ENCODE data around the gene MIR17HG. TPM values are rescaled to one million over a fixed set of nuclear protein-coding genes. Genes with fewer than 3 reads are reported as not detected.

Gene MIR17HG
- polyA plus RNA-seq, 2 donors: 1.7 to 7.2 TPM

DNA sequence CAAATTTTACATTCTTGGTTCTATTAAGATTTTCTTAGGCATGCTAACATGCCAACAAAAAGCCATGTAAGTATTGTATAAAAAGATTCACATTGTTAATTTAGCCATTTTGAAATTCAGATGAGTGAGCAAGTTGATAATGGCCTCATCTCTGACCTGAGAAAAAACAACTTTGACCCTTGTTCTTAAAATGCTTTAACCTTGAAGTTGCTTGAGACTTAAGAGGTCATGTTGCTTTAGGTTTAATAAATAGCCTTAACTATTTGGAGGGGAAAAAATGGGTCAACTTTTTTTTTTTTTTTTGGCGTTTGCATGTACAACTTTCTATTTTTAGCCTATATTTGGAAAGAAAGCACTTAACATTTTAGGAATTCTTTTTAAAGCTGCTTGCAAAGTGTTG is 6.0 kb downstream of the MIR17HG start:
- Histone ChIP-seq H3K9me3 (ENCODE audit: control insufficient read depth in 2 of 2, insufficient read depth in 1 of 2, low read depth in 1 of 2, low read length in 1 of 2) (no peaks in the 10 kb centered on the region), H3K27ac (ENCODE audit: low read depth in 2 of 2, low read length in 1 of 2) (no peak overlapping the region), H3K4me1 (ENCODE audit: control insufficient read depth in 2 of 2, insufficient read depth in 2 of 2, low read length in 1 of 2) (no peaks in the 10 kb centered on the region), H3K36me3 (ENCODE audit: control insufficient read depth in 2 of 2, insufficient read depth in 2 of 2, low read length in 1 of 2) (peaks cover 0 to 8% of the 10 kb centered on the region in 2 donors), H3K27me3 (ENCODE audit: control insufficient read depth in 1 of 2, insufficient read depth in 2 of 2, low read length in 2 of 2) (no peaks in the 10 kb centered on the region), H3K4me3 (ENCODE audit: low read depth in 1 of 2, low read length in 2 of 2) (no peak overlapping the region)
- WGBS, 2 donors: 32 to 39% methylated on average over 1 of the region's 1 CpG

DNA sequence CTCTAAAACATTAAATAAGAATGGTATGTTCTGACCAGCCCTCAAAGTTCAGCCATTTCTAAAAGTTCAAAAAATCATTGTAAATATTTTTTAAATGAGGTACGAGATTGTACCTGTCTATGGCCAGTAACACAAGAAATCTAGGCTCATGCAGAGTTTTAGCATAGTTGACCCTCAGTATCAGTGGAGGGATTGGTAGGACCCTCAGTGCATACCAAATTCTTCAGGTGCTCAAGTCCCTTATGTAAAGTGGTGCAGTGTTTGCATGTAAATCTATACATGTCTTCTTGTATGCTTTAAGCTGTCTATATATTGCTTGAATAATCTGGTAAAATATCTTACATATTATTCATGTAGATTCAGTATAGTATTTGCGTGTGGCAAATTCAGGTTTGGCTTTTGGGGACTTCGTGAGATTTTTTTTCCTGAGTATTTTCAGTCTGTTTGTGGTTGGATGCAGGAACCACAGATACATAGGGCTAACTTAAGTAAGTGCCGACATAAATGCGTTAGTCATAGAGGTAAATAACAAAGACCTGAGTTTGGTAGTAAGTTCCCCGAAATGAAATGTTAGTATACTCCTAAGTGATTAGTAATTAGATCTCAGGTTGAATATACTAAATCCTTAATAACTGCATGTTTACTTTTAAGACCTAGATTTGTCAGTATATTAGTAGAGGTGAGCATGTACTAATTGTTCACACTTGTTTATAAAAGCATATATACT is 7.8 kb downstream of the MIR17HG start:
- H3K36me3 ChIP-seq (ENCODE audit: control insufficient read depth in 2 of 2, insufficient read depth in 2 of 2, low read length in 1 of 2): peaks cover 0 to 8% of the 10 kb centered on the region in 2 donors

DNA sequence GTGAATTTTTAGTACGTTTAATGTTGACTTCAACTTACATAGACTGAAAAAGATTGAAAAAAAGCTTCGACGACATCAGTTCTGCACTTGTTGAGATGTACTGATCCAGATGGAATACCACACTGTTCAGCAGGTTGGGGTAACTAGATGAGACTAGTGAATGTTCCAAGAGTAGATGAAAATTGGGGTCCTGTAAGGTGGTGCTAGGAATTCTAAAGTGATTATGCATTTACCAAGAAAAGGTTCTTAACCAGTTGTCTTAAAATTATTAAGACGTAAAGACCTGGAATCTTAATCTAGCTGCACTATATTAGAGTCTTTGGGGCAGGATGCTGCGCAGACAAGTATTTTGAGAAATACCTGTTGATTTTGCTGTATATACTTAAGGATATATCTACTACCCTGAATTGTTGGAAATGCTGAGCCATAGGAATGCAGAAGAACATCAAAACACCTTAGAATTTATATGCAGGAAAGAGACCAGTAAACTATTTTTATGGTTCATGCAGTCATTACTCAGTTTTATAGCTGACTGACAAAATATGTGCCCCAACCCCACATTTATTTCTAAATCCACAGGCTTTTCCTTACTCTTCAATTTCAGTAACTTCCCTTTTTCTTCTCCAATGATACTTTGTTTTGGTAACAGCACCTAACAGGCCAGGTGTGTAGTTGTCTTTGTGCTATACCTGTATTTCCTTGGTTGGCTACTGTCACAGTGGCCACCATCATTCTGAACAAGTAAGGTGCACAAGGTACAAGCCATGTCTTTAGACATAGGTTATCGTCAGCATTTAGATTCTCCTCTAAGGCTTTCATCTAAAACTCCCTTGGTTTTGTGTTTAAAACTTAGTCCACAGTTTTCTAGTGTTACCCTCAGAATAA is 8.6 kb downstream of the MIR17HG start:
- H3K36me3 ChIP-seq (ENCODE audit: control insufficient read depth in 2 of 2, insufficient read depth in 2 of 2, low read length in 1 of 2): peaks cover 0 to 8% of the 10 kb centered on the region in 2 donors
- no peaks in the 10 kb centered on the region for H3K9me3 ChIP-seq (ENCODE audit: control insufficient read depth in 2 of 2, insufficient read depth in 1 of 2, low read depth in 1 of 2, low read length in 1 of 2)
- 95 to 97% methylated on average over 6 of the region's 6 CpGs for WGBS, 2 donors
- H3K27ac ChIP-seq (ENCODE audit: low read depth in 2 of 2, low read length in 1 of 2): no peak overlapping the region
- no peak overlapping the region for H3K4me3 ChIP-seq (ENCODE audit: low read depth in 1 of 2, low read length in 2 of 2)
- H3K4me1 ChIP-seq (ENCODE audit: control insufficient read depth in 2 of 2, insufficient read depth in 2 of 2, low read length in 1 of 2): no peaks in the 10 kb centered on the region
- H3K27me3 ChIP-seq (ENCODE audit: control insufficient read depth in 1 of 2, insufficient read depth in 2 of 2, low read length in 2 of 2): no peaks in the 10 kb centered on the region

More for the DNA sequence above, 7.8 kb downstream of the MIR17HG start:
- Histone ChIP-seq H3K9me3 (ENCODE audit: control insufficient read depth in 2 of 2, insufficient read depth in 1 of 2, low read depth in 1 of 2, low read length in 1 of 2) (no peaks in the 10 kb centered on the region), H3K27me3 (ENCODE audit: control insufficient read depth in 1 of 2, insufficient read depth in 2 of 2, low read length in 2 of 2) (no peaks in the 10 kb centered on the region), H3K4me1 (ENCODE audit: control insufficient read depth in 2 of 2, insufficient read depth in 2 of 2, low read length in 1 of 2) (no peaks in the 10 kb centered on the region), H3K4me3 (ENCODE audit: low read depth in 1 of 2, low read length in 2 of 2) (no peak overlapping the region), H3K27ac (ENCODE audit: low read depth in 2 of 2, low read length in 1 of 2) (no peak overlapping the region)
- WGBS, 2 donors: 93% methylated on average over 6 of the region's 6 CpGs

DNA sequence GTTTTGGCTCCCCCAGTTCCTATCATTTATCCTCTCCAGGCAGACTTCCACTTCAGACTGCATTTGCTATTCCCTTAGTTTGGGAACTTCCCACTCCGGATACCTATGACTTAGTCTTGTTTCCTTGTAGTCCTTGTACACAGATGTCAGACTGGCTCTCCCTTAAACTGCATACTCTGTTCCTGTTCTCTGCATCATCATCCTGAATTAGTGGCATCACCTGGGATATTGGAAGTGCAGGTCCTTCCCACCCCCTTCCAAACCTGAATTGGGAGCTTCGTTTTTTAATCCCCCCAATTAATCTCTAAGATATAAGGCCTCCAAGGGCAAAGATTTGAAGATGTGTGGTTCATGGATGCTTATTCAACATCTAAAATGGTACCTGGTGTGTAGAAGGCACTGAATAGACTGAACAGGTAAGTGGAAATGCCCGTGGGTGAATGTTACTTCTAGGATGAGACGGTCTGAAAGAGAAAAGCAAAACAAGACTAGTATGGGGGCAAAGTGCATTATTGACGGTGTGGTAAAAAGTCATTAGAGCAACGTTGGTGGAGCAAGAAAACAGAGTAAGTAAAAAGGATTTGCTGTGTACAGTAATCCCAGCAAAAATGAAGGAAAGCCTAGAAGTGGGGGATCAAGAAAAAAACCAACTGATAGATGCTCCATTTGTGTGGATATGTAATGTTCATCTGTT is 9.6 kb downstream of the MIR17HG start:
- no peak overlapping the region for H3K4me3 ChIP-seq (ENCODE audit: low read depth in 1 of 2, low read length in 2 of 2)
- no peaks in the 10 kb centered on the region for H3K27me3 ChIP-seq (ENCODE audit: control insufficient read depth in 1 of 2, insufficient read depth in 2 of 2, low read length in 2 of 2)
- 74 to 80% methylated on average over 6 of the region's 6 CpGs for WGBS, 2 donors
- no peak overlapping the region for H3K27ac ChIP-seq (ENCODE audit: low read depth in 2 of 2, low read length in 1 of 2)
- no peaks in the 10 kb centered on the region for H3K9me3 ChIP-seq (ENCODE audit: control insufficient read depth in 2 of 2, insufficient read depth in 1 of 2, low read depth in 1 of 2, low read length in 1 of 2)
- H3K4me1 ChIP-seq (ENCODE audit: control insufficient read depth in 2 of 2, insufficient read depth in 2 of 2, low read length in 1 of 2): no peaks in the 10 kb centered on the region
- peaks cover 0 to 8% of the 10 kb centered on the region in 2 donors for H3K36me3 ChIP-seq (ENCODE audit: control insufficient read depth in 2 of 2, insufficient read depth in 2 of 2, low read length in 1 of 2)

GRCh38 chr13:91357613-91358386 is 10.3 kb downstream of the MIR17HG start:
- peaks cover 0 to 8% of the 10 kb centered on the region in 2 donors for H3K36me3 ChIP-seq (ENCODE audit: control insufficient read depth in 2 of 2, insufficient read depth in 2 of 2, low read length in 1 of 2)

GRCh38 chr13:91358387-91358782 is 10.9 kb downstream of the MIR17HG start:
- Histone ChIP-seq H3K27ac (ENCODE audit: low read depth in 2 of 2, low read length in 1 of 2) (no peak overlapping the region), H3K4me3 (ENCODE audit: low read depth in 1 of 2, low read length in 2 of 2) (no peak overlapping the region), H3K4me1 (ENCODE audit: control insufficient read depth in 2 of 2, insufficient read depth in 2 of 2, low read length in 1 of 2) (no peaks in the 10 kb centered on the region), H3K9me3 (ENCODE audit: control insufficient read depth in 2 of 2, insufficient read depth in 1 of 2, low read depth in 1 of 2, low read length in 1 of 2) (no peaks in the 10 kb centered on the region), H3K27me3 (ENCODE audit: control insufficient read depth in 1 of 2, insufficient read depth in 2 of 2, low read length in 2 of 2) (no peaks in the 10 kb centered on the region), H3K36me3 (ENCODE audit: control insufficient read depth in 2 of 2, insufficient read depth in 2 of 2, low read length in 1 of 2) (peaks cover 0 to 8% of the 10 kb centered on the region in 2 donors)
- 56% methylated on average over 2 of the region's 2 CpGs for WGBS, 2 donors

More at GRCh38 chr13:91357613-91358386, 10.3 kb downstream of the MIR17HG start:
- 55 to 57% methylated on average over 7 of the region's 7 CpGs for WGBS, 2 donors
- Histone ChIP-seq H3K27me3 (ENCODE audit: control insufficient read depth in 1 of 2, insufficient read depth in 2 of 2, low read length in 2 of 2) (no peaks in the 10 kb centered on the region), H3K27ac (ENCODE audit: low read depth in 2 of 2, low read length in 1 of 2) (no peak overlapping the region), H3K9me3 (ENCODE audit: control insufficient read depth in 2 of 2, insufficient read depth in 1 of 2, low read depth in 1 of 2, low read length in 1 of 2) (no peaks in the 10 kb centered on the region), H3K4me1 (ENCODE audit: control insufficient read depth in 2 of 2, insufficient read depth in 2 of 2, low read length in 1 of 2) (no peaks in the 10 kb centered on the region), H3K4me3 (ENCODE audit: low read depth in 1 of 2, low read length in 2 of 2) (no peak overlapping the region)

DNA sequence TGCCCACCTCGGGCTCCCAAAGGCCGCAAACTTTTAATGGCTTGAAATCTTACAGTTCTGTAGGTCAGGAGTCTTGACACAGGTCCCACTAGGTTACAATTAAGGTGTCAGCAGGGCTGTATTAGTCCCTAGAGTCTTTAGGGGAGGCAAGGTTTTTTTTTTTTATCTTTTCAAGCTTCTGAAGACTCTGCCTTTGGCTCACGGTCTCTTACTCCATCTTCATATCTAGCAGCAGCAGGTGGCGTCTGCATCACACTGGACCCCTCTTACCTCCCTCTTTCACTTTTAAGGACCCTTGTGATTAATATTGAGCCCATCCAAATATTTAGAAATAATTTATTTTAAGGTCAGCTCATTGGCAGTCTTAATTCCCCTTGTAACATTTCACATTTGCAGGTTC is 11.6 kb downstream of the MIR17HG start:
- no peaks in the 10 kb centered on the region for H3K4me1 ChIP-seq (ENCODE audit: control insufficient read depth in 2 of 2, insufficient read depth in 2 of 2, low read length in 1 of 2)
- no peaks in the 10 kb centered on the region for H3K9me3 ChIP-seq (ENCODE audit: control insufficient read depth in 2 of 2, insufficient read depth in 1 of 2, low read depth in 1 of 2, low read length in 1 of 2)
- H3K4me3 ChIP-seq (ENCODE audit: low read depth in 1 of 2, low read length in 2 of 2): no peak overlapping the region
- no peak overlapping the region for H3K27ac ChIP-seq (ENCODE audit: low read depth in 2 of 2, low read length in 1 of 2)
- 86 to 93% methylated on average over 4 of the region's 4 CpGs for WGBS, 2 donors
- H3K36me3 ChIP-seq (ENCODE audit: control insufficient read depth in 2 of 2, insufficient read depth in 2 of 2, low read length in 1 of 2): peaks cover 0 to 8% of the 10 kb centered on the region in 2 donors
- H3K27me3 ChIP-seq (ENCODE audit: control insufficient read depth in 1 of 2, insufficient read depth in 2 of 2, low read length in 2 of 2): no peaks in the 10 kb centered on the region

- H3K4me3 ChIP-seq (ENCODE audit: low read depth in 1 of 2, low read length in 2 of 2): no peak overlapping the region
- H3K27me3 ChIP-seq (ENCODE audit: control insufficient read depth in 1 of 2, insufficient read depth in 2 of 2, low read length in 2 of 2): no peaks in the 10 kb centered on the region
- 65% methylated on average over 3 of the region's 3 CpGs for WGBS, 2 donors
Observed at GRCh38 chr13:91359631-91360030, 12.1 kb downstream of the MIR17HG start.

DNA sequence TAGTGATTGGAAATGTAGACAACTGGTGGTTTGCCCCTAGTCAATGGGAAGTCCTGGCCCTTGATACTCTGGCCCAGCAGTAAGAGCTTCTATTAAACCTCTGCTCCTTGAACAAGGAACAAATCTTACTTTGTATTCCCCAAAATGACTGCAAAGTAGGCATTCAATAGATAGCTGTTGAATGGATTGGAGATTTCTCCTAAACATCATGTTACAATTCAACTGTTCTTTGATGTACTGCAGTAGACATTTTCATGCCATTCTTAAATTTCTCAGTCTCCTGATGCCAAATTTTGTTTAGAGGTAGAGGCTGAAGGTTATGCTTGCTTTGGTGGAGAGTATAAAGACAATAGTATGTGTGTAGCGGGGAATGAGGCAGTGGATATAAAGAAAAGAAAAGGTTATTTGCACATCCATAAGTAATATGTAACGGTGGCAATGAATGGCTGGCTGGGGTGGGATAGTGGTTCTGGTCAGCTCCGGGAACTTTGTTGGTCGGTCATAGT is 12.8 kb downstream of the MIR17HG start:
- 90 to 91% methylated on average over 4 of the region's 4 CpGs for WGBS, 2 donors
- peaks cover 0 to 6% of the 10 kb centered on the region in 2 donors for H3K36me3 ChIP-seq (ENCODE audit: control insufficient read depth in 2 of 2, insufficient read depth in 2 of 2, low read length in 1 of 2)
- no peak overlapping the region for H3K4me3 ChIP-seq (ENCODE audit: low read depth in 1 of 2, low read length in 2 of 2)
- no peaks in the 10 kb centered on the region for H3K9me3 ChIP-seq (ENCODE audit: control insufficient read depth in 2 of 2, insufficient read depth in 1 of 2, low read depth in 1 of 2, low read length in 1 of 2)
- no peaks in the 10 kb centered on the region for H3K27me3 ChIP-seq (ENCODE audit: control insufficient read depth in 1 of 2, insufficient read depth in 2 of 2, low read length in 2 of 2)
- no peaks in the 10 kb centered on the region for H3K4me1 ChIP-seq (ENCODE audit: control insufficient read depth in 2 of 2, insufficient read depth in 2 of 2, low read length in 1 of 2)
- H3K27ac ChIP-seq (ENCODE audit: low read depth in 2 of 2, low read length in 1 of 2): no peak overlapping the region

More at GRCh38 chr13:91359631-91360030, 12.1 kb downstream of the MIR17HG start:
- Histone ChIP-seq H3K9me3 (ENCODE audit: control insufficient read depth in 2 of 2, insufficient read depth in 1 of 2, low read depth in 1 of 2, low read length in 1 of 2) (no peaks in the 10 kb centered on the region), H3K27ac (ENCODE audit: low read depth in 2 of 2, low read length in 1 of 2) (no peak overlapping the region), H3K36me3 (ENCODE audit: control insufficient read depth in 2 of 2, insufficient read depth in 2 of 2, low read length in 1 of 2) (peaks cover 0 to 8% of the 10 kb centered on the region in 2 donors), H3K4me1 (ENCODE audit: control insufficient read depth in 2 of 2, insufficient read depth in 2 of 2, low read length in 1 of 2) (no peaks in the 10 kb centered on the region)
